Gastrocnemius medialis (tissue), 4 donors: ENCODE measurements around the gene MACROD2. TPM values are rescaled to one million over a fixed set of nuclear protein-coding genes. Genes with fewer than 3 reads are reported as not detected.

Experiments
- ATAC-seq, 2 donors: fragments of 150-250 bp; one replicate each; pipeline ENCODE4 v1.9.1; 2016
- DNase-seq, 2 donors: peaks; one replicate each; pipeline ENCODE4 v3.0.0-alpha.2; 2019
- H3K27ac ChIP-seq, 4 donors: fragments of 200-600 bp; sonication (generic); 1 replicate in 1 of 4; 2 replicates in 3 of 4; pipeline ENCODE4 v1.5.1; 2016 to 2018; ENCODE audit warnings: mild to moderate bottlenecking in 2 of 4, moderate library complexity in 1 of 4
- H3K27me3 ChIP-seq, 3 donors: fragments of 200-600 bp; sonication (generic) in 2 of 3; 1 replicate in 1 of 3; 2 replicates in 2 of 3; pipeline versions ENCODE4 v1.5.1 to v1.6.0; 2016 to 2019; ENCODE audit warnings: mild to moderate bottlenecking in 1 of 3, moderate library complexity in 1 of 3
- H3K36me3 ChIP-seq, 2 donors: fragments of 200-600 bp; sonication (generic) in 1 of 2; one replicate each; pipeline ENCODE4 v1.5.1; 2017 to 2018
- H3K4me1 ChIP-seq, 2 donors: fragments of 200-600 bp; sonication (generic) in 1 of 2; one replicate each; pipeline ENCODE4 v1.5.1; 2016 to 2017; ENCODE audit warnings: mild to moderate bottlenecking in 2 of 2
- H3K4me3 ChIP-seq, 4 donors: fragments of 200-600 bp; sonication (generic) in 3 of 4; 1 replicate in 1 of 4; 2 replicates in 3 of 4; pipeline ENCODE4 v1.5.1; 2016 to 2019; ENCODE audit warnings: mild to moderate bottlenecking in 2 of 4
- H3K9me3 ChIP-seq, 3 donors: fragments of 200-600 bp; sonication (generic) in 2 of 3; 1 replicate in 1 of 3; 2 replicates in 2 of 3; pipeline ENCODE4 v1.5.1; 2016 to 2019
- POLR2A ChIP-seq, 2 donors: fragments of 450-650 bp; IDR thresholded peaks; one replicate each; pipeline ENCODE4 v1.6.1; 2017; ENCODE audit warnings: antibody characterized with exemption in 2 of 2, mild to moderate bottlenecking in 2 of 2, moderate library complexity in 2 of 2
- in situ Hi-C, 4 donors: fragments of 200-750 bp; cut with MboI; loops; one replicate each; pipeline versions ENCODE4 v1.15.0 to v1.8.0; 2017; ENCODE audit warnings: low sequenced_read_pairs in 4 of 4
- intact Hi-C: fragments of 100-400 bp; cut with DNase I; formaldehyde crosslinking; loops from one replicate; pipeline ENCODE4 v1.15.1; 2023; ENCODE audit warnings: low total_unique reads
- total RNA-seq, 4 donors: library from RNA; depleted of rRNA; stranded (reverse); fragments of >200 nt; gene quantifications; one replicate each; pipeline versions ENCODE4 v1.1.0 to v1.2.3, GENCODE V29; 2016
- TF ChIP-seq, protein P1 (sequence below), 5 experiments: fragments of 450-650 bp in 3 of 5; fragments of 200-600 bp in 2 of 5; sonication (generic) in 2 of 5; IDR thresholded peaks in 4 of 5; conservative IDR thresholded peaks in 1 of 5; 1 replicate in 4 of 5; 2 replicates in 1 of 5; pipeline ENCODE4 v1.5.1; 2016 to 2019; ENCODE audit warnings: antibody characterized with exemption in 5 of 5, mild to moderate bottlenecking in 3 of 5, moderate library complexity in 3 of 5

Gene MACROD2
- total RNA-seq, 4 donors from 2014 or later: 1.8 to 10.2 (median 3.6) TPM

- H3K4me1 ChIP-seq: peaks cover 0 to 3% of the 10 kb centered on the region in 2 donors
- in situ Hi-C loops (no loop called here), intact Hi-C loops (no loop called here)
- no peaks in the 10 kb centered on the region for H3K36me3 ChIP-seq
- H3K4me3 ChIP-seq: no peak overlapping the region
- ATAC-seq (no peak), DNase-seq (no peak)
- H3K9me3 ChIP-seq: no peaks in the 10 kb centered on the region
- TF ChIP-seq, protein P1, sequence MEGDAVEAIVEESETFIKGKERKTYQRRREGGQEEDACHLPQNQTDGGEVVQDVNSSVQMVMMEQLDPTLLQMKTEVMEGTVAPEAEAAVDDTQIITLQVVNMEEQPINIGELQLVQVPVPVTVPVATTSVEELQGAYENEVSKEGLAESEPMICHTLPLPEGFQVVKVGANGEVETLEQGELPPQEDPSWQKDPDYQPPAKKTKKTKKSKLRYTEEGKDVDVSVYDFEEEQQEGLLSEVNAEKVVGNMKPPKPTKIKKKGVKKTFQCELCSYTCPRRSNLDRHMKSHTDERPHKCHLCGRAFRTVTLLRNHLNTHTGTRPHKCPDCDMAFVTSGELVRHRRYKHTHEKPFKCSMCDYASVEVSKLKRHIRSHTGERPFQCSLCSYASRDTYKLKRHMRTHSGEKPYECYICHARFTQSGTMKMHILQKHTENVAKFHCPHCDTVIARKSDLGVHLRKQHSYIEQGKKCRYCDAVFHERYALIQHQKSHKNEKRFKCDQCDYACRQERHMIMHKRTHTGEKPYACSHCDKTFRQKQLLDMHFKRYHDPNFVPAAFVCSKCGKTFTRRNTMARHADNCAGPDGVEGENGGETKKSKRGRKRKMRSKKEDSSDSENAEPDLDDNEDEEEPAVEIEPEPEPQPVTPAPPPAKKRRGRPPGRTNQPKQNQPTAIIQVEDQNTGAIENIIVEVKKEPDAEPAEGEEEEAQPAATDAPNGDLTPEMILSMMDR (IDR thresholded peaks at IDR 0.05 in 4 of 5, conservative IDR thresholded peaks at IDR 0.05 in 1 of 5): no peak
- no peak for TF ChIP-seq POLR2A (IDR thresholded peaks at IDR 0.05)
- no peaks in the 10 kb centered on the region for H3K27me3 ChIP-seq
- no peak overlapping the region for H3K27ac ChIP-seq
Measured at GRCh38 chr20:14412065-14412681, 416.9 kb downstream of the MACROD2 start.

GRCh38 chr20:14413835-14414234 lies 418.5 kb downstream of the MACROD2 start:
- TF ChIP-seq, protein P1 (IDR thresholded peaks at IDR 0.05 in 4 of 5, conservative IDR thresholded peaks at IDR 0.05 in 1 of 5): no peak
- no peak for TF ChIP-seq POLR2A (IDR thresholded peaks at IDR 0.05)
- in situ Hi-C loops: no loop called here
- no peaks in the 10 kb centered on the region for H3K9me3 ChIP-seq
- no peak overlapping the region for H3K4me3 ChIP-seq
- H3K4me1 ChIP-seq: peaks cover 3 to 5% of the 10 kb centered on the region in 2 donors
- no peak for ATAC-seq
- H3K27ac ChIP-seq: no peak overlapping the region
- no peaks in the 10 kb centered on the region for H3K27me3 ChIP-seq
- no peaks in the 10 kb centered on the region for H3K36me3 ChIP-seq
- intact Hi-C loops: no loop called here
- DNase-seq: no peak

DNA sequence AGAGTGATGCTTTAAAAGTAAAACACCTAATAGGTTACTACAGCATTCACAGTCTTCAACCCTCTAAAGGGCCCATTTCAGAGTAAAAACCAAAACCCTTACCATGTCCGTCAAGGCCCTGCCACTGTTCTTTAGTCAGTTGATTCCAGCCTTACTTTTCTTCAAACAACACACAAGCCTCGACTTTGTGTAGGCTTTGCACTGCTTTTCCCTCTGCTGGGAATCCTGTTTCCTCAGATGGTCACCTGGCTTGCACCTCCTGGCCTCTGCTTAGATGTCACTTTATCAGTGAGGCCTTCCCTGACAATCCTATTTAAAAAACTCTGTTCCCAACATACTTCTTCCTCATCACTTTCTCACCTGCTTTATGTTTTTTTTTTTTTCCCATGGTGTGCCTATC lies 419.2 kb downstream of the MACROD2 start:
- no peak for ATAC-seq
- no peaks in the 10 kb centered on the region for H3K27me3 ChIP-seq
- no peak overlapping the region for H3K27ac ChIP-seq
- H3K4me3 ChIP-seq: no peak overlapping the region
- in situ Hi-C loops (no loop called here), intact Hi-C loops (no loop called here)
- TF ChIP-seq, protein P1 (IDR thresholded peaks at IDR 0.05 in 4 of 5, conservative IDR thresholded peaks at IDR 0.05 in 1 of 5): no peak
- no peak for TF ChIP-seq POLR2A (IDR thresholded peaks at IDR 0.05)
- DNase-seq: no peak
- H3K4me1 ChIP-seq: peaks cover 3 to 7% of the 10 kb centered on the region in 2 donors
- no peaks in the 10 kb centered on the region for H3K9me3 ChIP-seq
- H3K36me3 ChIP-seq: no peaks in the 10 kb centered on the region

- intact Hi-C loops (no loop called here), in situ Hi-C loops (no loop called here)
- TF ChIP-seq, protein P1 (IDR thresholded peaks at IDR 0.05 in 4 of 5, conservative IDR thresholded peaks at IDR 0.05 in 1 of 5): no peak
- no peak for TF ChIP-seq POLR2A (IDR thresholded peaks at IDR 0.05)
- Histone ChIP-seq H3K4me3 (no peak overlapping the region), H3K4me1 (peaks cover 3 to 7% of the 10 kb centered on the region in 2 donors), H3K27ac (no peak overlapping the region), H3K27me3 (no peaks in the 10 kb centered on the region), H3K9me3 (no peaks in the 10 kb centered on the region), H3K36me3 (no peaks in the 10 kb centered on the region)
- no peak for ATAC-seq
- DNase-seq: no peak
Measured at GRCh38 chr20:14415467-14415866, 420.2 kb downstream of the MACROD2 start.

DNA sequence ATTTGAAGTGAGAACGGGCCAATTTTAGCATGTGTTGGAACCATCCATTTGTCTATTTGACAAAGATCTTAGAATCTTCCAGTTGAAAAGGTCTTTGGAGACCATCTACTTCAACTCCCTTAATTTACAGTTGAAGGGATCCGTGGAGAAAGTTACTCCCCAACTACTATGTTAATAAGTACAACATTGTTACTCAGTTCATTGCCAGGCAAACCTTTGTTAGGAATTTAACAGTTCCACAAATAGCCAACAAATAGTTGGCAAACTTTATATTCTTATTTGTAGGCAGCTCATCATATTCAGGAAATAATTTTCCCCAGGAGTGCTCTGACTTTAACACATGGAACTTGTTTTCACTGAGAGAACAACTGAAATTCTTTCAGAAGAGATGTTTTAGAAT lies 423.1 kb downstream of the MACROD2 start:
- H3K27ac ChIP-seq: no peak overlapping the region
- no peaks in the 10 kb centered on the region for H3K27me3 ChIP-seq
- H3K4me1 ChIP-seq: peaks cover 3 to 7% of the 10 kb centered on the region in 2 donors
- in situ Hi-C loops: no loop called here
- ATAC-seq (no peak), DNase-seq (no peak)
- H3K4me3 ChIP-seq: no peak overlapping the region
- no peak for TF ChIP-seq POLR2A (IDR thresholded peaks at IDR 0.05)
- TF ChIP-seq, protein P1 (IDR thresholded peaks at IDR 0.05 in 4 of 5, conservative IDR thresholded peaks at IDR 0.05 in 1 of 5): no peak
- intact Hi-C loops: no loop called here
- no peaks in the 10 kb centered on the region for H3K36me3 ChIP-seq
- no peaks in the 10 kb centered on the region for H3K9me3 ChIP-seq
